Type B pancreatic cell (in vitro differentiated cells): ENCODE results near the gene ELAC1. TPM values are rescaled to one million over a fixed set of nuclear protein-coding genes. Genes with fewer than 3 reads are reported as not detected.

ENCODE experiments used
- DNase-seq: peaks from one replicate; pipeline ENCODE4 v3.0.0; 2021; ENCODE audit warnings: mixed read lengths; ENCODE audit not compliant: unreplicated experiment; ENCODE audit errors: extremely low spot score
- H3K27ac Mint-ChIP-seq: 2 replicates; pipeline ENCODE4 v1.8.0; 2021; ENCODE audit warnings: mild to moderate bottlenecking, mixed read lengths
- H3K27me3 Mint-ChIP-seq: 2 replicates; pipeline ENCODE4 v1.8.0; 2021; ENCODE audit warnings: mixed read lengths
- H3K36me3 Mint-ChIP-seq: 2 replicates; pipeline ENCODE4 v1.8.0; 2021; ENCODE audit warnings: mixed read lengths
- H3K4me1 Mint-ChIP-seq: one replicate; pipeline ENCODE4 v1.8.0; 2021; ENCODE audit warnings: mixed read lengths; ENCODE audit not compliant: unreplicated experiment
- H3K4me3 Mint-ChIP-seq: 2 replicates; pipeline ENCODE4 v1.8.0; 2021; ENCODE audit warnings: mild to moderate bottlenecking, mixed read lengths
- H3K9me3 Mint-ChIP-seq: 2 replicates; pipeline ENCODE4 v1.8.0; 2021; ENCODE audit warnings: mixed read lengths
- CTCF ChIP-seq: fragments of 200-600 bp; sonication (generic); conservative IDR thresholded peaks from 2 replicates; pipeline ENCODE4 v1.5.0; 2021; ENCODE audit warnings: antibody characterized with exemption, mild to moderate bottlenecking
- total RNA-seq: library from RNA; stranded (reverse); gene quantifications from 2 replicates; pipeline ENCODE4 v1.2.1, GENCODE V29; 2021; ENCODE audit warnings: low replicate concordance

Gene ELAC1
- total RNA-seq, 1 donor from 2014 or later: 13.9 TPM

- peaks cover 43% of the 10 kb centered on the region for H3K36me3 Mint-ChIP-seq
- DNase-seq: no peak
- H3K9me3 Mint-ChIP-seq: peaks cover 8% of the 10 kb centered on the region
- no peak overlapping the region for H3K4me3 Mint-ChIP-seq
- H3K4me1 Mint-ChIP-seq: peaks cover 16% of the 10 kb centered on the region
- no peaks in the 10 kb centered on the region for H3K27me3 Mint-ChIP-seq
- no peak for TF ChIP-seq CTCF
- H3K27ac Mint-ChIP-seq: no peak overlapping the region
These were observed 5.7 kb downstream of the ELAC1 start for GRCh38 chr18:50973367-50974126.

GRCh38 chr18:50977037-50977760 lies 9.4 kb downstream of the ELAC1 start:
- Mint-ChIP-seq H3K4me1 (no peaks in the 10 kb centered on the region), H3K27me3 (no peaks in the 10 kb centered on the region), H3K27ac (no peak overlapping the region), H3K4me3 (no peak overlapping the region), H3K9me3 (peaks cover 8% of the 10 kb centered on the region), H3K36me3 (peaks cover 57% of the 10 kb centered on the region)
- DNase-seq: no peak
- TF ChIP-seq CTCF: no peak

- Mint-ChIP-seq H3K27ac (peak overlapping the region; percentile 57), H3K4me1 (peaks cover 7% of the 10 kb centered on the region), H3K36me3 (peaks cover 49% of the 10 kb centered on the region), H3K4me3 (no peak overlapping the region), H3K27me3 (no peaks in the 10 kb centered on the region), H3K9me3 (no peaks in the 10 kb centered on the region)
- TF ChIP-seq CTCF: no peak
- DNase-seq: no peak
These were observed 13.5 kb downstream of the ELAC1 start for GRCh38 chr18:50981381-50981780.

- no peak for DNase-seq
- Mint-ChIP-seq H3K4me3 (no peak overlapping the region), H3K27me3 (no peaks in the 10 kb centered on the region), H3K27ac (peak overlapping the region; percentile 50), H3K4me1 (peaks cover 7% of the 10 kb centered on the region), H3K9me3 (no peaks in the 10 kb centered on the region), H3K36me3 (peaks cover 46% of the 10 kb centered on the region)
- TF ChIP-seq CTCF: no peak
These were observed 14.4 kb downstream of the ELAC1 start for GRCh38 chr18:50982086-50982801.

- TF ChIP-seq CTCF: no peak
- no peak overlapping the region for H3K27ac Mint-ChIP-seq
- no peaks in the 10 kb centered on the region for H3K9me3 Mint-ChIP-seq
- DNase-seq: no peak
- H3K4me1 Mint-ChIP-seq: peaks cover 7% of the 10 kb centered on the region
- H3K27me3 Mint-ChIP-seq: no peaks in the 10 kb centered on the region
- peaks cover 44% of the 10 kb centered on the region for H3K36me3 Mint-ChIP-seq
- H3K4me3 Mint-ChIP-seq: no peak overlapping the region
These were observed 15.0 kb downstream of the ELAC1 start for GRCh38 chr18:50982802-50983179.
